GM21447 (cell line): ENCODE results near the gene CFAP58.

Experiments used
- ATAC-seq: cut with Tn5 transposase; IDR thresholded peaks from one replicate; pipeline ENCODE4 v1.9.1; 2021; ENCODE audit not compliant: unreplicated experiment

The CFAP58 gene

GRCh38 chr10:104472957-104473745 is 119.5 kb downstream of the CFAP58 start:
- ATAC-seq: no peak

- no peak for ATAC-seq
These were observed 124.7 kb downstream of the CFAP58 start for GRCh38 chr10:104478380-104478779.

- no peak for ATAC-seq
These were observed 126.4 kb downstream of the CFAP58 start for GRCh38 chr10:104479906-104480593.

- ATAC-seq: no peak
These were observed 127.2 kb downstream of the CFAP58 start for GRCh38 chr10:104480797-104481196.

- ATAC-seq: no peak
These were observed 129.9 kb downstream of the CFAP58 start for GRCh38 chr10:104483582-104483981.

GRCh38 chr10:104485632-104486031 is 132.0 kb downstream of the CFAP58 start:
- ATAC-seq: no peak

- ATAC-seq: no peak
These were observed 133.2 kb downstream of the CFAP58 start for GRCh38 chr10:104486803-104487202.

- ATAC-seq: no peak
These were observed 134.3 kb downstream of the CFAP58 start for GRCh38 chr10:104487794-104488438.

- no peak for ATAC-seq
These were observed 134.8 kb downstream of the CFAP58 start for GRCh38 chr10:104488439-104488832.

GRCh38 chr10:104492329-104492940 is 138.8 kb downstream of the CFAP58 start:
- ATAC-seq: no peak

- ATAC-seq: no peak
These were observed 144.9 kb downstream of the CFAP58 start for GRCh38 chr10:104498347-104499081.

- ATAC-seq: no peak
These were observed 147.8 kb downstream of the CFAP58 start for GRCh38 chr10:104501449-104501848.

- ATAC-seq: no peak
These were observed 148.4 kb downstream of the CFAP58 start for GRCh38 chr10:104501864-104502579.

- no peak for ATAC-seq
These were observed 149.3 kb downstream of the CFAP58 start for GRCh38 chr10:104502907-104503306.
